ENCODE measurements around the gene DOCK3. TPM values are rescaled to one million over a fixed set of nuclear protein-coding genes. Genes with fewer than 3 reads are reported as not detected.
"Not testable (repeated sequence)": the region's sequence is repeated elsewhere in the genome, so short reads cannot be mapped to it uniquely, and the experiment has no call there.

The DOCK3 gene
- total and polyA plus RNA-seq, 2 of the 4 experiments (the other 2 are of a cell fraction) = under 0.01 to 0.12 TPM

DNA sequence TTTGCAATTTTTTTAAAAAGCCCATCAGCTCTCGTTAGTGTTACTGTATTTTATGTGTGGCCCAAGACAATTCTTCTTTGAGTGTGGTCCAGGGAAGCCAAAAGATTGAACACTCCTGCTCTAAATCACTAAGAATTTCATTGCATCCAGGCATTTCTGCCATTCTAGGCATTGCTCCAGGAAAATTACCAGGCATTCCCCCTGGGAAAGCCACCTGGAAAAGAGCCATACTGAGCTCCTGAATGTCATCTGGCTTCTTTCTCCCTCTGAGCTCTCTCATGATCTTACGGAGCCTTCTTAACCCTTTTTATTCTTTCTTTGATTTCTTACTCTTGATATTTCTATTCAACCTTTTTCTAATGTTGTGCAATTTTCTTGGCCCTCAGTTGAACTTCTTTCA lies 202.2 kb downstream of the DOCK3 start:
- dilution Hi-C loops (cut with HindIII; ENCODE audit: low sequenced_read_pairs, unreplicated experiment) (no loop called here), in situ Hi-C loops (cut with MboI; ENCODE audit: low sequenced_read_pairs) (no loop called here), intact Hi-C loops (cut with micrococcal nuclease) (no loop called here)
- Histone ChIP-seq H4K20me1 (ENCODE audit: insufficient read depth, low read length) (no peaks in the 10 kb centered on the region), H3K14ac (replicated peaks; ENCODE audit: low read depth, low read length) (no peak overlapping the region), H3K4me3 (ENCODE audit: insufficient read depth, low read depth, low read length) (no peak overlapping the region), H3K18ac (ENCODE audit: low read depth, low read length) (no peak overlapping the region), H3K4ac (ENCODE audit: low read depth, low read length) (no peak overlapping the region), H3K4me2 (ENCODE audit: low read depth, low read length) (no peak overlapping the region), H2BK120ac (ENCODE audit: low read depth, low read length) (no peak overlapping the region), H3K4me1 (ENCODE audit: control insufficient read depth, insufficient read depth, low read length) (no peaks in the 10 kb centered on the region), H3K23ac (ENCODE audit: low read depth, low read length) (no peak overlapping the region), H3K36me3 (ENCODE audit: control insufficient read depth, insufficient read depth, low read length) (no peaks in the 10 kb centered on the region), H2AK9ac (replicated peaks; ENCODE audit: low read depth, low read length, poor library complexity) (no peak overlapping the region), H4K5ac (ENCODE audit: low read depth, low read length) (no peak overlapping the region), H4K8ac (ENCODE audit: low read depth in 2 of 2, low read length in 2 of 2) (no peak overlapping the region), H3K9ac (ENCODE audit: low read depth, low read length) (no peak overlapping the region), H3K79me1 (ENCODE audit: low read depth in 1 of 2, low read length in 2 of 2) (no peaks in the 10 kb centered on the region), H4K91ac (ENCODE audit: insufficient read depth, low read depth, low read length) (no peak overlapping the region), H3K56ac (ENCODE audit: extremely low read depth, insufficient read depth, low read length) (no peak overlapping the region), H3K27me3 (ENCODE audit: control insufficient read depth, insufficient read depth, low read length) (no peaks in the 10 kb centered on the region), H3K9me3 (ENCODE audit: control insufficient read depth, insufficient read depth, low read length) (peaks cover 12% of the 10 kb centered on the region; the same call in 1 of the 2 replicates), H2BK15ac (ENCODE audit: low read depth, low read length) (no peak overlapping the region), H2BK5ac (ENCODE audit: low read depth, low read length, poor library complexity, severe bottlenecking) (no peak overlapping the region), H2BK20ac (ENCODE audit: low read depth, low read length) (no peak overlapping the region), H3K9me1 (ENCODE audit: insufficient read depth, low read length) (no peaks in the 10 kb centered on the region), H2AFZ (replicated peaks; ENCODE audit: low read length, poor library complexity) (no peak overlapping the region), H3K27ac (ENCODE audit: insufficient read depth, low read length) (no peak overlapping the region), H2AK5ac (ENCODE audit: low read depth, low read length) (no peak overlapping the region)
- POLR2A ChIA-PET (ENCODE audit: unreplicated experiment) = no interaction called here
- ATAC-seq (ENCODE audit: low read depth) (no peak), DNase-seq (no peak)
- TF ChIP-seq CEBPB (IDR thresholded peaks at IDR 0.05; ENCODE audit: low read depth, low read length) = 0 out of 2 replicates have a peak, but pooled peaks have one; percentile 1
- TF ChIP-seq, protein P1, sequence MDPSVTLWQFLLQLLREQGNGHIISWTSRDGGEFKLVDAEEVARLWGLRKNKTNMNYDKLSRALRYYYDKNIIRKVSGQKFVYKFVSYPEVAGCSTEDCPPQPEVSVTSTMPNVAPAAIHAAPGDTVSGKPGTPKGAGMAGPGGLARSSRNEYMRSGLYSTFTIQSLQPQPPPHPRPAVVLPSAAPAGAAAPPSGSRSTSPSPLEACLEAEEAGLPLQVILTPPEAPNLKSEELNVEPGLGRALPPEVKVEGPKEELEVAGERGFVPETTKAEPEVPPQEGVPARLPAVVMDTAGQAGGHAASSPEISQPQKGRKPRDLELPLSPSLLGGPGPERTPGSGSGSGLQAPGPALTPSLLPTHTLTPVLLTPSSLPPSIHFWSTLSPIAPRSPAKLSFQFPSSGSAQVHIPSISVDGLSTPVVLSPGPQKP (IDR thresholded peaks at IDR 0.05; ENCODE audit: borderline replicate concordance, low read depth, low read length) = no peak
- no CpG with 5 or more reads among the region's 2 CpGs for WGBS, 2 experiments (ENCODE audit: extremely low coverage in 2 of 2, insufficient read length in 1 of 2)
- CTCF ChIA-PET = no interaction called here
- no TSS peak for BruUV-seq (replicated peaks)

DNA sequence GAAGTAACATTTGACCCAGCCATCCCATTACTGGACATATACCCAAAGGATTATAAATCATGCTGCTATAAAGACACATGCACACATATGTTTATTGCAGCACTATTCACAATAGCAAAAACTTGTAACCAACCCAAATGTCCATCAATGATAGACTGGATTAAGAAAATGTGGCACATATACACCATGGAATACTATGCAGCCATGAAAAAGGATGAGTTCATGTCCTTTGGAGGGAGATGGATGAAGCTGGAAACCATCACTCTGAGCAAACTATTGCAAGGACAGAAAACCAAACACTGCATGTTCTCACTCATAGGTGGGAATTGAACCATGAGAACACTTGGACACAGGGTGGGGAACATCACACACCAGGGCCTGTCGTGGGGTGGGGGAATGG lies 208.0 kb downstream of the DOCK3 start:
- in situ Hi-C loops (cut with MboI; ENCODE audit: low sequenced_read_pairs) = not testable (repeated sequence)

More for the DNA sequence above, 208.0 kb downstream of the DOCK3 start:
- ATAC-seq (ENCODE audit: low read depth); H3K56ac ChIP-seq (ENCODE audit: extremely low read depth, insufficient read depth, low read length); H2AK5ac ChIP-seq (ENCODE audit: low read depth, low read length); dilution Hi-C loops (cut with HindIII; ENCODE audit: low sequenced_read_pairs, unreplicated experiment); H2BK120ac ChIP-seq (ENCODE audit: low read depth, low read length); H4K8ac ChIP-seq (ENCODE audit: low read depth in 2 of 2, low read length in 2 of 2); H2BK15ac ChIP-seq (ENCODE audit: low read depth, low read length); H3K18ac ChIP-seq (ENCODE audit: low read depth, low read length); H2BK20ac ChIP-seq (ENCODE audit: low read depth, low read length); H3K23ac ChIP-seq (ENCODE audit: low read depth, low read length); H2BK5ac ChIP-seq (ENCODE audit: low read depth, low read length, poor library complexity, severe bottlenecking); BruUV-seq (replicated peaks); H2AFZ ChIP-seq (replicated peaks; ENCODE audit: low read length, poor library complexity); H3K4me3 ChIP-seq (ENCODE audit: insufficient read depth, low read depth, low read length); H3K27me3 ChIP-seq (ENCODE audit: control insufficient read depth, insufficient read depth, low read length); DNase-seq; H3K36me3 ChIP-seq (ENCODE audit: control insufficient read depth, insufficient read depth, low read length); H4K5ac ChIP-seq (ENCODE audit: low read depth, low read length); CTCF ChIA-PET; H3K14ac ChIP-seq (replicated peaks; ENCODE audit: low read depth, low read length); H3K9ac ChIP-seq (ENCODE audit: low read depth, low read length); POLR2A ChIA-PET (ENCODE audit: unreplicated experiment); H3K4me2 ChIP-seq (ENCODE audit: low read depth, low read length); H4K91ac ChIP-seq (ENCODE audit: insufficient read depth, low read depth, low read length); H3K27ac ChIP-seq (ENCODE audit: insufficient read depth, low read length); intact Hi-C loops (cut with micrococcal nuclease); H4K20me1 ChIP-seq (ENCODE audit: insufficient read depth, low read length); H3K4me1 ChIP-seq (ENCODE audit: control insufficient read depth, insufficient read depth, low read length); H3K4ac ChIP-seq (ENCODE audit: low read depth, low read length); H3K79me1 ChIP-seq (ENCODE audit: low read depth in 1 of 2, low read length in 2 of 2); H3K9me1 ChIP-seq (ENCODE audit: insufficient read depth, low read length); H2AK9ac ChIP-seq (replicated peaks; ENCODE audit: low read depth, low read length, poor library complexity); H3K9me3 ChIP-seq (ENCODE audit: control insufficient read depth, insufficient read depth, low read length): not testable (repeated sequence)
- WGBS, 2 experiments (ENCODE audit: extremely low coverage in 2 of 2, insufficient read length in 1 of 2) = no CpG with 5 or more reads among the region's 1 CpG

Measured in IMR-90 (cell line).